H1 (cell line): ENCODE results near the gene CORO7. TPM values are rescaled to one million over a fixed set of nuclear protein-coding genes. Genes with fewer than 3 reads are reported as not detected.

Experiments
- CTCF ChIA-PET: fragments of 300-600 bp; sonication (Branson Sonifier 250); formaldehyde crosslinking; loops from one replicate; lab custom pipeline; 2021; ENCODE audit not compliant: partially characterized antibody; lab: Charles Lee
- POLR2A ChIA-PET: fragments of 300-600 bp; sonication (Branson Sonifier 250); formaldehyde crosslinking; loops from one replicate; lab custom pipeline; 2021; ENCODE audit warnings: inconsistent platforms; ENCODE audit not compliant: partially characterized antibody; lab: Charles Lee
- DNase-seq, 2 experiments: peaks; one replicate each; pipeline versions ENCODE4 v3.0.0 to v3.0.0-alpha.2; 2010 to 2022; ENCODE audit warnings: low spot score in 2 of 2, low read depth in 1 of 2, mixed read lengths in 1 of 2
- FAIRE-seq: peaks from 2 replicates; lab custom pipeline; 2011; peaks lifted over from hg19 to GRCh38; lab: Jason Lieb, UNC
- H2AFZ ChIP-seq: 2 replicates; pipeline ENCODE4 v1.8.1; 2012; ENCODE audit warnings: low read length, inconsistent platforms
- H2AK5ac ChIP-seq: 2 replicates; pipeline ENCODE4 v1.6.1; 2013; ENCODE audit warnings: low read depth, low read length
- H2BK120ac ChIP-seq: replicated peaks from 2 replicates; pipeline ENCODE3; 2013; ENCODE audit warnings: low read depth, low read length, inconsistent platforms
- H2BK12ac ChIP-seq: 2 replicates; pipeline ENCODE4 v1.6.1; 2013; ENCODE audit warnings: low read depth, low read length
- H2BK15ac ChIP-seq: 2 replicates; pipeline ENCODE4 v1.6.1; 2013; ENCODE audit warnings: low read length
- H2BK20ac ChIP-seq: 2 replicates; pipeline ENCODE4 v1.6.1; 2013; ENCODE audit warnings: low read length
- H2BK5ac ChIP-seq: 2 replicates; pipeline ENCODE4 v1.6.1; 2013; ENCODE audit warnings: low read depth, low read length
- H3K14ac ChIP-seq: 2 replicates; pipeline ENCODE4 v1.6.1; 2013; ENCODE audit warnings: inconsistent platforms; ENCODE audit not compliant: insufficient read length
- H3K18ac ChIP-seq: 2 replicates; pipeline ENCODE4 v1.6.1; 2013; ENCODE audit warnings: low read length; ENCODE audit errors: extremely low read depth
- H3K23ac ChIP-seq: 2 replicates; pipeline ENCODE4 v1.6.1; 2013; ENCODE audit warnings: inconsistent platforms; ENCODE audit not compliant: insufficient read length
- H3K23me2 ChIP-seq: 2 replicates; pipeline ENCODE4 v1.6.1; 2013; ENCODE audit warnings: low read depth, low read length
- H3K27ac ChIP-seq: 2 replicates; pipeline ENCODE4 v1.6.1; 2011; ENCODE audit warnings: low read depth, low read length, inconsistent platforms
- H3K27me3 ChIP-seq, 4 experiments: replicated peaks in 1 of 4; 1 replicate in 1 of 4; 2 replicates in 3 of 4; pipeline versions ENCODE4 v1.6.1 to v1.8.1; 2011 to 2013; ENCODE audit warnings: low read length in 3 of 4, mild to moderate bottlenecking in 3 of 4, inconsistent platforms in 2 of 4, mixed read lengths in 2 of 4, moderate library complexity in 1 of 4; ENCODE audit not compliant: control insufficient read depth in 3 of 4, insufficient read depth in 3 of 4; ENCODE audit errors: extremely low read depth in 1 of 4
- H3K36me3 ChIP-seq, 4 experiments: 2 replicates each; pipeline versions ENCODE4 v1.6.1 to v1.8.1; 2011 to 2013; ENCODE audit warnings: mild to moderate bottlenecking in 4 of 4, low read length in 3 of 4, moderate library complexity in 2 of 4, control low read depth in 1 of 4, inconsistent platforms in 1 of 4; ENCODE audit not compliant: insufficient read depth in 4 of 4, control insufficient read depth in 2 of 4
- H3K4ac ChIP-seq: replicated peaks from 2 replicates; pipeline ENCODE3; 2013; ENCODE audit warnings: low read length, low read depth, mixed read lengths, inconsistent platforms; ENCODE audit not compliant: insufficient read length
- H3K4me1 ChIP-seq, 4 experiments: replicated peaks in 1 of 4; 1 replicate in 1 of 4; 2 replicates in 3 of 4; pipeline versions ENCODE4 v1.6.1 to v1.8.1; 2011 to 2013; ENCODE audit warnings: low read length in 3 of 4, inconsistent platforms in 2 of 4, mixed read lengths in 1 of 4; ENCODE audit not compliant: insufficient read depth in 4 of 4, control insufficient read depth in 3 of 4
- H3K4me2 ChIP-seq, 2 experiments: 2 replicates each; pipeline versions ENCODE4 v1.6.1 to v1.8.1; 2011 to 2013; ENCODE audit warnings: low read depth in 2 of 2, low read length in 2 of 2, control low read depth in 1 of 2, inconsistent platforms in 1 of 2, mild to moderate bottlenecking in 1 of 2; ENCODE audit not compliant: insufficient read depth in 1 of 2
- H3K4me3 ChIP-seq, 4 experiments: fragments of 200-600, 300-600 bp in 1 of 4; sonication (generic), shearing (Covaris generic), sonication (Bioruptor Twin) in 1 of 4; 2 replicates each; pipeline versions ENCODE4 v1.5.1 to v1.8.1; 2011 to 2016; ENCODE audit warnings: low read length in 4 of 4, low read depth in 3 of 4, control low read depth in 2 of 4, inconsistent platforms in 2 of 4, mild to moderate bottlenecking in 2 of 4, mixed read lengths in 1 of 4, moderate library complexity in 1 of 4; ENCODE audit not compliant: insufficient read depth in 2 of 4; ENCODE audit errors: extremely low read depth in 1 of 4
- H3K56ac ChIP-seq: replicated peaks from 2 replicates; pipeline ENCODE3; 2013; ENCODE audit warnings: low read depth, mild to moderate bottlenecking, mixed read lengths, low read length, inconsistent platforms; ENCODE audit not compliant: insufficient read length
- H3K79me1 ChIP-seq: 2 replicates; pipeline ENCODE4 v1.6.1; 2013; ENCODE audit warnings: low read depth, low read length, control low read depth
- H3K79me2 ChIP-seq, 2 experiments: 2 replicates each; pipeline versions ENCODE4 v1.6.1 to v1.8.1; 2012 to 2013; ENCODE audit warnings: low read length in 2 of 2, mild to moderate bottlenecking in 2 of 2, inconsistent platforms in 1 of 2; ENCODE audit not compliant: insufficient read depth in 2 of 2, control insufficient read depth in 1 of 2
- H3K9ac ChIP-seq, 4 experiments: replicated peaks in 1 of 4; 1 replicate in 1 of 4; 2 replicates in 3 of 4; pipeline versions ENCODE4 v1.6.1 to v1.8.1; 2011 to 2013; ENCODE audit warnings: low read depth in 3 of 4, low read length in 3 of 4, control low read depth in 2 of 4, mild to moderate bottlenecking in 2 of 4, moderate library complexity in 2 of 4, inconsistent platforms in 1 of 4; ENCODE audit errors: extremely low read depth in 1 of 4
- H3K9me3 ChIP-seq, 2 experiments: 2 replicates each; pipeline versions ENCODE4 v1.6.1 to v1.8.1; 2012 to 2013; ENCODE audit warnings: mild to moderate bottlenecking in 2 of 2, moderate library complexity in 2 of 2, control low read depth in 1 of 2, inconsistent platforms in 1 of 2, low read depth in 1 of 2, low read length in 1 of 2, mixed read lengths in 1 of 2; ENCODE audit not compliant: insufficient read depth in 2 of 2
- H4K20me1 ChIP-seq, 2 experiments: replicated peaks in 1 of 2; 2 replicates each; pipeline versions ENCODE3 to v1.8.1; 2011 to 2013; ENCODE audit warnings: inconsistent platforms in 2 of 2, low read length in 2 of 2, mild to moderate bottlenecking in 1 of 2; ENCODE audit not compliant: insufficient read depth in 2 of 2, control insufficient read depth in 1 of 2
- H4K5ac ChIP-seq: 2 replicates; pipeline ENCODE4 v1.6.1; 2013; ENCODE audit warnings: low read length, low read depth, mixed read lengths, inconsistent platforms; ENCODE audit not compliant: insufficient read length
- H4K8ac ChIP-seq: 2 replicates; pipeline ENCODE4 v1.8.0; 2013; ENCODE audit warnings: mild to moderate bottlenecking, moderate library complexity, low read length, inconsistent platforms; ENCODE audit not compliant: insufficient read depth; ENCODE audit errors: extremely low read depth
- H4K91ac ChIP-seq: replicated peaks from 2 replicates; pipeline ENCODE3; 2013; ENCODE audit warnings: low read length, mixed read lengths, inconsistent platforms; ENCODE audit not compliant: insufficient read length
- BACH1 ChIP-seq: IDR thresholded peaks from 2 replicates; pipeline ENCODE4 v1.6.1; 2012; ENCODE audit warnings: low read length, improper control_type of control experiment
- CBX8 ChIP-seq: fragments of 300-800, 300-1000 bp; sonication (generic); IDR thresholded peaks from 2 replicates; pipeline ENCODE4 v1.7.1; 2016; ENCODE audit warnings: low read depth, low read length, borderline replicate concordance
- CHD2 ChIP-seq: IDR thresholded peaks from 2 replicates; pipeline ENCODE4 v1.6.1; 2012; ENCODE audit warnings: low read length, improper control_type of control experiment
- FOSL1 ChIP-seq: IDR thresholded peaks from 2 replicates; pipeline ENCODE4 v1.6.1; 2011; ENCODE audit warnings: mild to moderate bottlenecking, low read depth, low read length, moderate library complexity; ENCODE audit not compliant: insufficient read depth
- GABPA ChIP-seq: IDR thresholded peaks from 2 replicates; pipeline ENCODE4 v1.6.1; 2011; ENCODE audit warnings: mild to moderate bottlenecking, low read length, moderate library complexity, borderline replicate concordance; ENCODE audit not compliant: insufficient read depth
- JUND ChIP-seq: IDR thresholded peaks from 2 replicates; pipeline ENCODE4 v1.6.1; 2011; ENCODE audit warnings: mild to moderate bottlenecking, improper control_type of control experiment, low read length
- KDM5A ChIP-seq: fragments of 200-600 bp; IDR thresholded peaks from 2 replicates; pipeline ENCODE4 v1.7.1; 2012; ENCODE audit warnings: mild to moderate bottlenecking, low read length, inconsistent platforms, mixed read lengths
- MAX ChIP-seq: IDR thresholded peaks from 2 replicates; pipeline ENCODE4 v1.6.1; 2012; ENCODE audit warnings: inconsistent platforms
- NANOG ChIP-seq: IDR thresholded peaks from 2 replicates; pipeline ENCODE4 v1.6.1; 2011; ENCODE audit warnings: low read length, low read depth, mild to moderate bottlenecking, inconsistent platforms; ENCODE audit not compliant: insufficient read depth, poor library complexity, severe bottlenecking
- RFX5 ChIP-seq: IDR thresholded peaks from 2 replicates; pipeline ENCODE4 v1.6.1; 2011; ENCODE audit warnings: low read depth, low read length, improper control_type of control experiment, borderline replicate concordance
- SAP30 ChIP-seq: fragments of 300-600 bp; sonication (generic); IDR thresholded peaks from 2 replicates; pipeline ENCODE4 v1.7.1; 2012; ENCODE audit warnings: low read length, moderate library complexity, mild to moderate bottlenecking, inconsistent platforms; ENCODE audit not compliant: insufficient read depth, insufficient replicate concordance
- SUZ12 ChIP-seq: fragments of 200-600 bp; sonication (generic); IDR thresholded peaks from 2 replicates; pipeline ENCODE4 v1.6.1; 2012; ENCODE audit warnings: mild to moderate bottlenecking, inconsistent platforms, low read length, moderate library complexity, mixed read lengths
- TBP ChIP-seq: IDR thresholded peaks from 2 replicates; pipeline ENCODE4 v1.6.1; 2011; ENCODE audit warnings: low read depth, low read length, improper control_type of control experiment
- TEAD4 ChIP-seq: IDR thresholded peaks from 2 replicates; pipeline ENCODE4 v1.6.1; 2012; ENCODE audit warnings: low read depth, low read length, inconsistent platforms, mixed read lengths
- WGBS, 2 experiments: shearing (Covaris generic) in 1 of 2; methylation state at CpG; one replicate each; pipeline versions ENCODE4 v1.1.6 to v1.1.7; 2013 to 2015; ENCODE audit warnings: low lambda C conversion rate in 2 of 2, mixed read lengths in 2 of 2, inconsistent platforms in 1 of 2, low coverage in 1 of 2, missing lambda C conversion rate in 1 of 2; ENCODE audit not compliant: insufficient replicate concordance in 2 of 2, insufficient coverage in 1 of 2, insufficient read length in 1 of 2; ENCODE audit errors: extremely low coverage in 1 of 2, missing lambda C conversion rate in 1 of 2; 5-methylcytosine and 5-hydroxymethylcytosine counted together
- polyA plus RNA-seq, 7 experiments: library from polyadenylated mRNA; depleted of rRNA in 3 of 7; stranded (reverse) in 5 of 7; unstranded in 2 of 7; fragments of >200 nt in 5 of 7; fragments of 200-250 nt in 2 of 7; gene quantifications; 1 replicate in 5 of 7; 2 replicates in 1 of 7; 4 replicates in 1 of 7; pipeline versions ENCODE4 v1.2.1 to v1.2.3, GENCODE V29; 2011 to 2013; ENCODE audit warnings: missing spikeins in 2 of 7, mixed read lengths in 2 of 7
- total RNA-seq: library from RNA; stranded (reverse); fragmentation: NEBNext Ultra II Directional; extraction: Animal tissue kit (Norgen Biotek cat#: 25700); gene quantifications from 2 replicates; pipeline ENCODE4 v1.2.1, GENCODE V29; 2021

CORO7 gene
- total and polyA plus RNA-seq, 2 of the 8 experiments (the other 6 are each of a cell fraction or from before 2014, with no cell fraction given) = 25.2 to 29.8 TPM

- Histone ChIP-seq H3K4me2 (no peak overlapping the region), H2BK5ac (no peak overlapping the region), H3K4me3 (no peak overlapping the region), H3K36me3 (no peaks in the 10 kb centered on the region), H3K9ac (no peak overlapping the region), H3K4ac (no peak overlapping the region), H2BK120ac (no peak overlapping the region), H3K4me1 (no peaks in the 10 kb centered on the region; a peak in 1 of 7 replicates), H2BK15ac (no peak overlapping the region), H3K27ac (no peak overlapping the region; the same call in 1 of the 2 replicates), H2AK5ac (no peak overlapping the region), H3K18ac (no peak overlapping the region), H4K91ac (no peak overlapping the region), H2BK12ac (no peak overlapping the region), H3K9me3 (no peaks in the 10 kb centered on the region), H3K56ac (no peak overlapping the region), H3K79me2 (no peaks in the 10 kb centered on the region), H2AFZ (no peak overlapping the region), H4K20me1 (peaks cover 0 to 4% of the 10 kb centered on the region in 2 experiments), H3K23me2 (no peaks in the 10 kb centered on the region), H3K14ac (no peak overlapping the region), H3K79me1 (no peaks in the 10 kb centered on the region), H2BK20ac (no peak overlapping the region), H3K27me3 (peaks cover 0 to 3% (median 0%) of the 10 kb centered on the region in 4 experiments; a peak in 2 of 7 replicates), H4K5ac (no peak overlapping the region), H3K23ac (no peak overlapping the region), H4K8ac (no peak overlapping the region)
- DNase-seq (no peak), FAIRE-seq (no peak)
- no peak for TF ChIP-seq CHD2
- TF ChIP-seq JUND = no peak
- TF ChIP-seq SUZ12 = no peak
- TF ChIP-seq TBP = no peak
- no peak for TF ChIP-seq BACH1
- TF ChIP-seq FOSL1 = no peak
- TF ChIP-seq GABPA = no peak
- no peak for TF ChIP-seq CBX8
- TF ChIP-seq NANOG = no peak
- no peak for TF ChIP-seq TEAD4
- no peak for TF ChIP-seq SAP30
- no peak for TF ChIP-seq MAX
- TF ChIP-seq KDM5A = no peak
- TF ChIP-seq RFX5 = no peak
- 97% methylated on average over 10 of the region's 12 CpGs; no CpG with 5 or more reads in 1 of the 2 experiments for WGBS, 2 experiments
- ChIA-PET POLR2A (interaction anchor here (0.7 to 2.4 kb wide), 7 partner anchors 8 to 116 kb away, joined by 3 to 22 read pairs (median 4); partner anchors contain the start of gene PAM16), CTCF (interaction anchor here (1.0 to 14.0 kb wide), 10 partner anchors 9 to 112 kb away, joined by 3 to 425 read pairs (median 5); no protein-coding TSS in a partner anchor)
Observed at GRCh38 chr16:4365615-4366014, 50.8 kb downstream of the CORO7 start.
